HepG2 (cell line): ENCODE data around the gene FNDC8. TPM values are rescaled to one million over a fixed set of nuclear protein-coding genes. Genes with fewer than 3 reads are reported as not detected.

ENCODE experiments used
- FOSL1 ChIP-seq: sonication (generic); formaldehyde crosslinking; IDR thresholded peaks from 2 replicates; pipeline ENCODE4 v1.9.0; 2021; ENCODE audit warnings: missing genetic modification reagents, borderline replicate concordance
- GATAD2A ChIP-seq: IDR thresholded peaks from 2 replicates; pipeline ENCODE4 v1.6.1; 2016
- NR2F2 ChIP-seq: IDR thresholded peaks from 2 replicates; pipeline ENCODE4 v1.6.1; 2012; ENCODE audit warnings: low read depth, inconsistent platforms, borderline replicate concordance
- STAT5B ChIP-seq: sonication (generic); formaldehyde crosslinking; IDR thresholded peaks from 2 replicates; pipeline ENCODE4 v1.4.0; 2020; ENCODE audit warnings: missing genetic modification reagents
- ZNF746 ChIP-seq: sonication (generic); formaldehyde crosslinking; IDR thresholded peaks from 2 replicates; pipeline ENCODE4 v1.8.0; 2022; ENCODE audit warnings: mild to moderate bottlenecking, missing genetic modification reagents
- polyA plus RNA-seq, 8 experiments: library from polyadenylated mRNA; depleted of rRNA in 3 of 8; stranded (reverse) in 7 of 8; unstranded in 1 of 8; fragments of >200 nt; fragmentation: Illumina TruSeq in 4 of 8; extraction: Trizol in 4 of 8; gene quantifications; 2 replicates each; pipeline versions ENCODE4 v1.2.1 to v1.2.3, GENCODE V29; 2011 to 2016; ENCODE audit warnings: low read depth in 4 of 8, missing spikeins in 1 of 8, mixed read lengths in 1 of 8; ENCODE audit not compliant: insufficient read depth in 1 of 8
- total RNA-seq, 5 experiments: library from RNA; depleted of rRNA; stranded (reverse); fragments of >200 nt; fragmentation: Illumina TruSeq; extraction: Trizol; gene quantifications; 2 replicates each; pipeline ENCODE4 v1.2.3, GENCODE V29; 2016; ENCODE audit warnings: low read depth in 1 of 5
- TF ChIP-seq, protein P1 (sequence below): sonication (generic); formaldehyde crosslinking; IDR thresholded peaks from 2 replicates; pipeline ENCODE4 v1.5.0; 2020; ENCODE audit warnings: mild to moderate bottlenecking, missing genetic modification reagents, borderline replicate concordance
- TF ChIP-seq, protein P2 (sequence below): sonication (generic); formaldehyde crosslinking; IDR thresholded peaks from 2 replicates; pipeline ENCODE4 v1.8.1; 2023; ENCODE audit warnings: mild to moderate bottlenecking, missing genetic modification reagents
- TF ChIP-seq, protein P3 (sequence below): sonication (generic); formaldehyde crosslinking; IDR thresholded peaks from 2 replicates; pipeline ENCODE4 v1.4.0; 2020; ENCODE audit warnings: missing genetic modification reagents, borderline replicate concordance
- TF ChIP-seq, protein P4 (sequence below): sonication (generic); formaldehyde crosslinking; IDR thresholded peaks from 2 replicates; pipeline ENCODE4 v1.8.0; 2023; ENCODE audit warnings: mild to moderate bottlenecking, missing genetic modification reagents
- TF ChIP-seq, protein P5 (sequence below): sonication (generic); formaldehyde crosslinking; IDR thresholded peaks from 2 replicates; pipeline ENCODE4 v1.9.0; 2021; ENCODE audit warnings: missing genetic modification reagents, mild to moderate bottlenecking, borderline replicate concordance

The FNDC8 gene
- total and polyA plus RNA-seq, 2 of the 13 experiments (the other 11 are each of a cell fraction or from before 2014, with no cell fraction given), result not detected

DNA sequence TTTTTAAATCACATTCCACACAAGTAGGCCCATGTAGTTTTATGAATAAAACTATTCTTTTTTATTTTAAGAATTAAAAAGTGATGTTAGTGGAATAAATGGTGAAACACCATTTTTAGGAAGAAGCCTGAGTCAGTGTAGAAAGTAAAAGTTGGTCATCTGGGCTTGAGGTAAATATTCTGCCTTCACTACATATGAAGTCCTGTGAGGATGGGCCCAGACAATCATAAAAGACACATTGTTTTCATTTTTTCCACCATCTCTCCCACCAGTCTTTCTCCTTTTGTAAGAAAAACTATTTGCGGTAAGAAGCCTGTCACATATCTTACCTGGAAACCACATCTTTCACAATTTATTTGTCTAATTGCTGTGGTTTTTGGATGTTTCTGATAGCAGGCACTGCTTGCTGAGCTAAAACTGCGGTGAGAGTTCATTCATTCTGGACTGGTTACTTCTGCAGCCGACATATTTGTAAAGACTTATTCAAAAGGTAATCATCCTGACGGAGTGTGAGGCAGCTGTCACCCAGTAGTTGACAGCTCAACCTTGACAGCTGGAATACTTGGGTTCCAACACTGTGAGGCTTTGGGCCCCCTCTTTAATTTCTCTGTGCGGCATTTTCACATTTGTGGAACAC lies 47.3 kb upstream of the FNDC8 start (continued):
- TF ChIP-seq FOSL1 (CRISPR knock-in tag) (no peak), ZNF746 (CRISPR knock-in tag) (no peak), STAT5B (CRISPR knock-in tag) (no peak), NR2F2 (no peak), GATAD2A (peak; percentile 15; the same call in 1 of the 2 replicates)
- TF ChIP-seq, protein P1, sequence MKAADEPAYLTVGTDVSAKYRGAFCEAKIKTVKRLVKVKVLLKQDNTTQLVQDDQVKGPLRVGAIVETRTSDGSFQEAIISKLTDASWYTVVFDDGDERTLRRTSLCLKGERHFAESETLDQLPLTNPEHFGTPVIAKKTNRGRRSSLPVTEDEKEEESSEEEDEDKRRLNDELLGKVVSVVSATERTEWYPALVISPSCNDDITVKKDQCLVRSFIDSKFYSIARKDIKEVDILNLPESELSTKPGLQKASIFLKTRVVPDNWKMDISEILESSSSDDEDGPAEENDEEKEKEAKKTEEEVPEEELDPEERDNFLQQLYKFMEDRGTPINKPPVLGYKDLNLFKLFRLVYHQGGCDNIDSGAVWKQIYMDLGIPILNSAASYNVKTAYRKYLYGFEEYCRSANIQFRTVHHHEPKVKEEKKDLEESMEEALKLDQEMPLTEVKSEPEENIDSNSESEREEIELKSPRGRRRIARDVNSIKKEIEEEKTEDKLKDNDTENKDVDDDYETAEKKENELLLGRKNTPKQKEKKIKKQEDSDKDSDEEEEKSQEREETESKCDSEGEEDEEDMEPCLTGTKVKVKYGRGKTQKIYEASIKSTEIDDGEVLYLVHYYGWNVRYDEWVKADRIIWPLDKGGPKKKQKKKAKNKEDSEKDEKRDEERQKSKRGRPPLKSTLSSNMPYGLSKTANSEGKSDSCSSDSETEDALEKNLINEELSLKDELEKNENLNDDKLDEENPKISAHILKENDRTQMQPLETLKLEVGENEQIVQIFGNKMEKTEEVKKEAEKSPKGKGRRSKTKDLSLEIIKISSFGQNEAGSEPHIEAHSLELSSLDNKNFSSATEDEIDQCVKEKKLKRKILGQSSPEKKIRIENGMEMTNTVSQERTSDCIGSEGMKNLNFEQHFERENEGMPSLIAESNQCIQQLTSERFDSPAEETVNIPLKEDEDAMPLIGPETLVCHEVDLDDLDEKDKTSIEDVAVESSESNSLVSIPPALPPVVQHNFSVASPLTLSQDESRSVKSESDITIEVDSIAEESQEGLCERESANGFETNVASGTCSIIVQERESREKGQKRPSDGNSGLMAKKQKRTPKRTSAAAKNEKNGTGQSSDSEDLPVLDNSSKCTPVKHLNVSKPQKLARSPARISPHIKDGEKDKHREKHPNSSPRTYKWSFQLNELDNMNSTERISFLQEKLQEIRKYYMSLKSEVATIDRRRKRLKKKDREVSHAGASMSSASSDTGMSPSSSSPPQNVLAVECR (CRISPR knock-in tag), result no peak; the same call in 1 of the 2 replicates
- TF ChIP-seq, protein P2, sequence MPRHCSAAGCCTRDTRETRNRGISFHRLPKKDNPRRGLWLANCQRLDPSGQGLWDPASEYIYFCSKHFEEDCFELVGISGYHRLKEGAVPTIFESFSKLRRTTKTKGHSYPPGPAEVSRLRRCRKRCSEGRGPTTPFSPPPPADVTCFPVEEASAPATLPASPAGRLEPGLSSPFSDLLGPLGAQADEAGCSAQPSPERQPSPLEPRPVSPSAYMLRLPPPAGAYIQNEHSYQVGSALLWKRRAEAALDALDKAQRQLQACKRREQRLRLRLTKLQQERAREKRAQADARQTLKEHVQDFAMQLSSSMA (CRISPR knock-in tag), result no peak
- TF ChIP-seq, protein P3, sequence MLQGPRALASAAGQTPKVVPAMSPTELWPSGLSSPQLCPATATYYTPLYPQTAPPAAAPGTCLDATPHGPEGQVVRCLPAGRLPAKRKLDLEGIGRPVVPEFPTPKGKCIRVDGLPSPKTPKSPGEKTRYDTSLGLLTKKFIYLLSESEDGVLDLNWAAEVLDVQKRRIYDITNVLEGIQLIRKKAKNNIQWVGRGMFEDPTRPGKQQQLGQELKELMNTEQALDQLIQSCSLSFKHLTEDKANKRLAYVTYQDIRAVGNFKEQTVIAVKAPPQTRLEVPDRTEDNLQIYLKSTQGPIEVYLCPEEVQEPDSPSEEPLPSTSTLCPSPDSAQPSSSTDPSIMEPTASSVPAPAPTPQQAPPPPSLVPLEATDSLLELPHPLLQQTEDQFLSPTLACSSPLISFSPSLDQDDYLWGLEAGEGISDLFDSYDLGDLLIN (CRISPR knock-in tag), result no peak
- TF ChIP-seq, protein P4, sequence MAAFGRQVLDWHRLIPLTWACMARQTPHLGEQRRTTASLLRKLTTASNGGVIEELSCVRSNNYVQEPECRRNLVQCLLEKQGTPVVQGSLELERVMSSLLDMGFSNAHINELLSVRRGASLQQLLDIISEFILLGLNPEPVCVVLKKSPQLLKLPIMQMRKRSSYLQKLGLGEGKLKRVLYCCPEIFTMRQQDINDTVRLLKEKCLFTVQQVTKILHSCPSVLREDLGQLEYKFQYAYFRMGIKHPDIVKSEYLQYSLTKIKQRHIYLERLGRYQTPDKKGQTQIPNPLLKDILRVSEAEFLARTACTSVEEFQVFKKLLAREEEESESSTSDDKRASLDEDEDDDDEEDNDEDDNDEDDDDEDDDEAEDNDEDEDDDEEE (CRISPR knock-in tag), result no peak
- TF ChIP-seq, protein P5, sequence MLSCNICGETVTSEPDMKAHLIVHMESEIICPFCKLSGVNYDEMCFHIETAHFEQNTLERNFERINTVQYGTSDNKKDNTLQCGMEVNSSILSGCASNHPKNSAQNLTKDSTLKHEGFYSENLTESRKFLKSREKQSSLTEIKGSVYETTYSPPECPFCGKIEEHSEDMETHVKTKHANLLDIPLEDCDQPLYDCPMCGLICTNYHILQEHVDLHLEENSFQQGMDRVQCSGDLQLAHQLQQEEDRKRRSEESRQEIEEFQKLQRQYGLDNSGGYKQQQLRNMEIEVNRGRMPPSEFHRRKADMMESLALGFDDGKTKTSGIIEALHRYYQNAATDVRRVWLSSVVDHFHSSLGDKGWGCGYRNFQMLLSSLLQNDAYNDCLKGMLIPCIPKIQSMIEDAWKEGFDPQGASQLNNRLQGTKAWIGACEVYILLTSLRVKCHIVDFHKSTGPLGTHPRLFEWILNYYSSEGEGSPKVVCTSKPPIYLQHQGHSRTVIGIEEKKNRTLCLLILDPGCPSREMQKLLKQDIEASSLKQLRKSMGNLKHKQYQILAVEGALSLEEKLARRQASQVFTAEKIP (CRISPR knock-in tag), result no peak
